Astrocyte (in vitro differentiated cells and primary cell): ENCODE data around the gene FOXO6.

Experiments used
- CTCF ChIP-seq: IDR thresholded peaks from 2 replicates; pipeline ENCODE4 v1.5.1; 2011; ENCODE audit warnings: low read depth, mild to moderate bottlenecking, inconsistent platforms, low read length, moderate library complexity; ENCODE audit not compliant: insufficient read depth
- EZH2 ChIP-seq: IDR thresholded peaks from 2 replicates; pipeline ENCODE4 v1.6.1; 2012; ENCODE audit warnings: mild to moderate bottlenecking, low read length, inconsistent platforms; ENCODE audit not compliant: insufficient read depth

DNA sequence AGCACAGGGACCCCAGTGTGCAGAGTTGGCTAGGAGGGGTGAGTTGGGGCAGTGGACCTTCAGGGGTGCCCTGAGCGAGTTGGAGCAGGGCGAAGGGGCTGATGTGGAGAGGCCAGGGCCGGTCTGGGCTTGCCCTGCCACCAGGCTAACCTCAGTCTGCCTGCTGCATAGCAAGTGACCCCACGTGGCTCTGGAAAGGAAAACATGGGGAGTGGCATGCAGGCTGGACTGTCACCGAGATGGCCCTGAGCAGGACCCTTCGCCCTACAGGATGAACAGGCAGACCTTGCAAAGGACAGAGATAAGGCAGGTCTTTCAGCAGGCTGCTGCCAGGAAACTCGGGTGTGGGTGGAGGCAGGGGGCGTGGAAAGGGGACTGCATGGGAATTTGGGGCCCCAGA, 51.5 kb downstream of the FOXO6 start:
- no peak for TF ChIP-seq EZH2
- no peak for TF ChIP-seq CTCF
